Stimulated activated CD4-positive, alpha-beta T cell treated with anti-CD3 and anti-CD28 coated beads, Interleukin-15, amount 100 ng/mL, for 48 hours (primary cell): Measurements from ENCODE around the gene CHAF1B.
"Not testable (repeated sequence)": the region's sequence is repeated elsewhere in the genome, so short reads cannot be mapped to it uniquely, and the experiment has no call there.

ENCODE experiments used
- DNase-seq, 2 donors: peaks; one replicate each; pipeline ENCODE4 v3.0.0-alpha.2; 2020; ENCODE audit warnings: low read depth in 2 of 2

Gene CHAF1B

GRCh38 chr21:36385233-36386030, at the start of gene CHAF1B:
Gene CHAF1B, plus strand, starts transcription at chr21:36385392. Its CDS starts 745 bp downstream, at chr21:36386137.
- peak; percentile 69 to 77 for DNase-seq

- no peak for DNase-seq
Measured at GRCh38 chr21:36337099-36337509, 48.1 kb upstream of the CHAF1B start.

- no peak for DNase-seq
Measured at GRCh38 chr21:36338975-36339374, 46.2 kb upstream of the CHAF1B start.

- DNase-seq: not testable (repeated sequence)
Measured at GRCh38 chr21:36342581-36342980, 42.6 kb upstream of the CHAF1B start.

- no peak for DNase-seq
Measured at GRCh38 chr21:36344931-36345330, 40.3 kb upstream of the CHAF1B start.

- no peak for DNase-seq
Measured at GRCh38 chr21:36347278-36347961, 37.8 kb upstream of the CHAF1B start.

- no peak for DNase-seq
Measured at GRCh38 chr21:36347962-36348328, 37.2 kb upstream of the CHAF1B start.

- DNase-seq: no peak
Measured at GRCh38 chr21:36349315-36349714, 35.9 kb upstream of the CHAF1B start.

GRCh38 chr21:36350282-36350910, 34.8 kb upstream of the CHAF1B start:
- DNase-seq: no peak

GRCh38 chr21:36354918-36355680, 30.1 kb upstream of the CHAF1B start:
- no peak for DNase-seq

GRCh38 chr21:36355868-36356267, 29.3 kb upstream of the CHAF1B start:
- no peak for DNase-seq

GRCh38 chr21:36359185-36359584, 26.0 kb upstream of the CHAF1B start:
- no peak for DNase-seq

- no peak for DNase-seq
Measured at GRCh38 chr21:36369064-36369685, 16.0 kb upstream of the CHAF1B start.

- no peak for DNase-seq
Measured at GRCh38 chr21:36375994-36376393, 9.2 kb upstream of the CHAF1B start.

GRCh38 chr21:36377391-36377842, 7.8 kb upstream of the CHAF1B start:
- no peak for DNase-seq

GRCh38 chr21:36379251-36379650, 5.9 kb upstream of the CHAF1B start:
- no peak for DNase-seq

- no peak for DNase-seq
Measured at GRCh38 chr21:36381841-36382589, 3.2 kb upstream of the CHAF1B start.

GRCh38 chr21:36382722-36383121, 2.5 kb upstream of the CHAF1B start:
- not testable (repeated sequence) for DNase-seq

- no peak for DNase-seq
Measured at GRCh38 chr21:36384885-36385232, 333 bp upstream of the CHAF1B start.

GRCh38 chr21:36386031-36386642, 945 bp downstream of the CHAF1B start:
- no peak for DNase-seq
